Measurements from ENCODE around the gene COL4A6. TPM values are rescaled to one million over a fixed set of nuclear protein-coding genes. Genes with fewer than 3 reads are reported as not detected.

Gene COL4A6
- total RNA-seq, 1 donor = not detected

GRCh38 chrX:108117988-108118387, 320.2 kb downstream of the COL4A6 start:
- no peak for DNase-seq (ENCODE audit: low read depth in 2 of 3, low spot score in 2 of 3)

GRCh38 chrX:108114541-108114940, 323.7 kb downstream of the COL4A6 start:
- no peak for DNase-seq (ENCODE audit: low read depth in 2 of 3, low spot score in 2 of 3)

Other genes starting within 250 kb of the COL4A6 start
- under 0.01 TPM for gene COL4A5, start 1.4 kb upstream of the COL4A6 start, total RNA-seq

Measured in hematopoietic multipotent progenitor cell (in vitro differentiated cells).